Measurements from ENCODE around the gene ANKRD13A.

DNA sequence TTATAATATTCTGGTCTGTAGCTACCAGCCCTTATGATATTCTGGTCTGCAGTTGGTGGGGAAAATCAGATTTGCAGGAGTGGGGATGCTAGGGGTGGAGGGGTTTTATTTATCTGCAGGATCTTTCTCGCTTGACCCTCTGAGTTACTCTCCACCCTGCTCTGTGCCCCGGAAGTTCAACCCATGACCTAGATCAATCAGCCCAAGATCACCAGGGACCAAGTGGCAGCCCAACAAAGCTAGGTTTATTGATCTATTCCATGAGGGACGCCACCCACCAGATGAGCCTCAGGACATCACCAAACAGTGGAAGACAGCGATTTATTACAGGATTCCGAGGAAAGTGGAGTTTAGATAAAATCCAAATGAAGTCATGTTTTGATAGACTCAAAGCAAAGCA lies 74.9 kb downstream of the ANKRD13A start:
- TF ChIP-seq, protein P1, sequence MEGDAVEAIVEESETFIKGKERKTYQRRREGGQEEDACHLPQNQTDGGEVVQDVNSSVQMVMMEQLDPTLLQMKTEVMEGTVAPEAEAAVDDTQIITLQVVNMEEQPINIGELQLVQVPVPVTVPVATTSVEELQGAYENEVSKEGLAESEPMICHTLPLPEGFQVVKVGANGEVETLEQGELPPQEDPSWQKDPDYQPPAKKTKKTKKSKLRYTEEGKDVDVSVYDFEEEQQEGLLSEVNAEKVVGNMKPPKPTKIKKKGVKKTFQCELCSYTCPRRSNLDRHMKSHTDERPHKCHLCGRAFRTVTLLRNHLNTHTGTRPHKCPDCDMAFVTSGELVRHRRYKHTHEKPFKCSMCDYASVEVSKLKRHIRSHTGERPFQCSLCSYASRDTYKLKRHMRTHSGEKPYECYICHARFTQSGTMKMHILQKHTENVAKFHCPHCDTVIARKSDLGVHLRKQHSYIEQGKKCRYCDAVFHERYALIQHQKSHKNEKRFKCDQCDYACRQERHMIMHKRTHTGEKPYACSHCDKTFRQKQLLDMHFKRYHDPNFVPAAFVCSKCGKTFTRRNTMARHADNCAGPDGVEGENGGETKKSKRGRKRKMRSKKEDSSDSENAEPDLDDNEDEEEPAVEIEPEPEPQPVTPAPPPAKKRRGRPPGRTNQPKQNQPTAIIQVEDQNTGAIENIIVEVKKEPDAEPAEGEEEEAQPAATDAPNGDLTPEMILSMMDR (IDR thresholded peaks at IDR 0.05), result no peak
- TF ChIP-seq POLR2A (IDR thresholded peaks at IDR 0.05), result no peak
- TF ChIP-seq POLR2AphosphoS5 (IDR thresholded peaks at IDR 0.05), result no peak

All from transverse colon (tissue), 4 donors.